Mesenchymal stem cell (in vitro differentiated cells and primary cell): ENCODE measurements around the gene BEAN1.

Experiments used
- DNase-seq: peaks from one replicate; pipeline ENCODE4 v3.0.0-alpha.2; 2013
- H2AFZ ChIP-seq: one replicate; pipeline ENCODE4 v1.6.1; 2013; ENCODE audit warnings: low read depth, mild to moderate bottlenecking, control low read depth, inconsistent platforms, low read length, moderate library complexity
- H2AK5ac ChIP-seq: 2 replicates; pipeline ENCODE4 v1.6.1; 2013; ENCODE audit warnings: low read length, moderate library complexity, mild to moderate bottlenecking, inconsistent platforms; ENCODE audit not compliant: severe bottlenecking
- H2BK120ac ChIP-seq: one replicate; pipeline ENCODE4 v1.6.1; 2013; ENCODE audit warnings: low read depth, mild to moderate bottlenecking, inconsistent platforms, low read length, moderate library complexity
- H2BK12ac ChIP-seq, 2 experiments: one replicate each; pipeline ENCODE4 v1.6.1; 2013; ENCODE audit warnings: inconsistent platforms in 2 of 2, low read length in 2 of 2, mild to moderate bottlenecking in 2 of 2, moderate library complexity in 2 of 2, control low read depth in 1 of 2
- H2BK15ac ChIP-seq: one replicate; pipeline ENCODE4 v1.6.1; 2013; ENCODE audit warnings: mild to moderate bottlenecking, low read depth, inconsistent platforms; ENCODE audit not compliant: poor library complexity, severe bottlenecking
- H2BK5ac ChIP-seq: 2 replicates; pipeline ENCODE4 v1.6.1; 2013; ENCODE audit warnings: low read depth, mild to moderate bottlenecking, low read length, control low read depth, inconsistent platforms; ENCODE audit not compliant: poor library complexity, severe bottlenecking
- H3K14ac ChIP-seq, 2 experiments: one replicate each; pipeline ENCODE4 v1.6.1; 2013; ENCODE audit warnings: inconsistent platforms in 2 of 2, low read length in 2 of 2, control low read depth in 1 of 2, mild to moderate bottlenecking in 1 of 2, moderate library complexity in 1 of 2
- H3K18ac ChIP-seq, 2 experiments: one replicate each; pipeline ENCODE4 v1.6.1; 2013; ENCODE audit warnings: inconsistent platforms in 2 of 2, low read length in 2 of 2, control low read depth in 1 of 2, low read depth in 1 of 2, mild to moderate bottlenecking in 1 of 2
- H3K23ac ChIP-seq, 2 experiments: one replicate each; pipeline ENCODE4 v1.6.1; 2013; ENCODE audit warnings: inconsistent platforms in 2 of 2, low read length in 2 of 2, mild to moderate bottlenecking in 2 of 2, moderate library complexity in 2 of 2, control low read depth in 1 of 2
- H3K27ac ChIP-seq: 2 replicates; pipeline ENCODE4 v1.5.1; 2013; ENCODE audit warnings: mild to moderate bottlenecking, moderate library complexity, low read length, control low read depth, inconsistent platforms; ENCODE audit not compliant: poor library complexity, severe bottlenecking
- H3K27me3 ChIP-seq, 2 experiments: 2 replicates each; pipeline versions ENCODE4 v1.6.1 to v1.7.0; 2013; ENCODE audit warnings: low read length in 2 of 2, mild to moderate bottlenecking in 2 of 2, moderate library complexity in 2 of 2, control low read depth in 1 of 2, inconsistent platforms in 1 of 2; ENCODE audit not compliant: control insufficient read depth in 1 of 2, insufficient read depth in 1 of 2
- H3K36me3 ChIP-seq, 2 experiments: 2 replicates each; pipeline versions ENCODE4 v1.6.1 to v1.7.0; 2013; ENCODE audit warnings: low read length in 2 of 2, control low read depth in 1 of 2, inconsistent platforms in 1 of 2, low read depth in 1 of 2, mild to moderate bottlenecking in 1 of 2; ENCODE audit not compliant: insufficient read depth in 2 of 2, control insufficient read depth in 1 of 2
- H3K4ac ChIP-seq, 2 experiments: one replicate each; pipeline ENCODE4 v1.6.1; 2013; ENCODE audit warnings: inconsistent platforms in 2 of 2, low read length in 2 of 2, mild to moderate bottlenecking in 2 of 2, moderate library complexity in 2 of 2, control low read depth in 1 of 2, low read depth in 1 of 2
- H3K4me1 ChIP-seq: 2 replicates; pipeline ENCODE4 v1.6.1; 2013; ENCODE audit warnings: low read depth, low read length, control low read depth; ENCODE audit not compliant: control insufficient read depth, insufficient read depth
- H3K4me2 ChIP-seq: 2 replicates; pipeline ENCODE4 v1.6.1; 2013; ENCODE audit warnings: low read length, mild to moderate bottlenecking, inconsistent platforms; ENCODE audit not compliant: poor library complexity, severe bottlenecking
- H3K4me3 ChIP-seq, 2 experiments: 2 replicates each; pipeline versions ENCODE4 v1.5.1 to v1.7.0; 2013; ENCODE audit warnings: low read length in 2 of 2, mild to moderate bottlenecking in 2 of 2, control low read depth in 1 of 2, low read depth in 1 of 2; ENCODE audit not compliant: insufficient read depth in 1 of 2
- H3K79me1 ChIP-seq: replicated peaks from 2 replicates; pipeline ENCODE4 v1.6.1; 2013; ENCODE audit warnings: mild to moderate bottlenecking, control low read depth, low read length, inconsistent platforms; ENCODE audit not compliant: poor library complexity, severe bottlenecking
- H3K9ac ChIP-seq: 2 replicates; pipeline ENCODE4 v1.7.0; 2013; ENCODE audit warnings: mild to moderate bottlenecking, low read length, moderate library complexity
- H3K9me3 ChIP-seq: 2 replicates; pipeline ENCODE4 v1.7.0; 2013; ENCODE audit warnings: mild to moderate bottlenecking, low read length; ENCODE audit not compliant: control insufficient read depth
- H4K8ac ChIP-seq: one replicate; pipeline ENCODE4 v1.6.1; 2013; ENCODE audit warnings: inconsistent platforms, mild to moderate bottlenecking, low read length, moderate library complexity
- H4K91ac ChIP-seq: one replicate; pipeline ENCODE4 v1.6.1; 2013; ENCODE audit warnings: mild to moderate bottlenecking, low read length, inconsistent platforms
- WGBS: methylation state at CpG from one replicate; pipeline ENCODE4 v1.1.7; 2013; ENCODE audit warnings: mixed read lengths; 5-methylcytosine and 5-hydroxymethylcytosine counted together

The BEAN1 gene

GRCh38 chr16:66480265-66481080, 53.4 kb downstream of the BEAN1 start:
- H3K27ac ChIP-seq: no peak overlapping the region
- H2AFZ ChIP-seq: no peak overlapping the region
- H3K27me3 ChIP-seq: peaks cover 0 to 9% of the 10 kb centered on the region in 2 experiments
- H2BK120ac ChIP-seq: no peak overlapping the region
- no peak overlapping the region for H4K8ac ChIP-seq
- H2BK15ac ChIP-seq: no peak overlapping the region
- H3K18ac ChIP-seq: no peak overlapping the region
- H2BK5ac ChIP-seq: no peak overlapping the region
- H3K36me3 ChIP-seq: peaks cover 0 to 16% of the 10 kb centered on the region in 2 experiments
- H3K9ac ChIP-seq: no peak overlapping the region
- no peak overlapping the region for H3K14ac ChIP-seq
- H2AK5ac ChIP-seq: peak overlapping the region; percentile 50
- H3K23ac ChIP-seq: no peak overlapping the region
- H3K4ac ChIP-seq: no peak overlapping the region
- no peak overlapping the region for H4K91ac ChIP-seq
- no peak overlapping the region for H2BK12ac ChIP-seq
- no peak overlapping the region for H3K4me2 ChIP-seq
- H3K79me1 ChIP-seq: no peaks in the 10 kb centered on the region
- peaks cover 26% of the 10 kb centered on the region for H3K4me1 ChIP-seq
- H3K4me3 ChIP-seq: no peak overlapping the region
- 93% methylated on average over 25 of the region's 25 CpGs for WGBS
- DNase-seq: no peak
- no peaks in the 10 kb centered on the region for H3K9me3 ChIP-seq

GRCh38 chr16:66481081-66481942, 54.2 kb downstream of the BEAN1 start:
- 90% methylated on average over 22 of the region's 25 CpGs for whole genome bisulfite sequencing
- Histone ChIP-seq H3K9ac (no peak overlapping the region), H3K4me3 (no peak overlapping the region), H3K79me1 (no peaks in the 10 kb centered on the region), H3K4me2 (no peak overlapping the region), H2BK15ac (no peak overlapping the region), H3K4me1 (peaks cover 27% of the 10 kb centered on the region), H2AK5ac (peak overlapping the region; percentile 28), H2BK5ac (no peak overlapping the region), H2BK12ac (no peak overlapping the region), H3K4ac (no peak overlapping the region), H3K18ac (no peak overlapping the region), H4K91ac (no peak overlapping the region), H3K27me3 (peaks cover 0 to 9% of the 10 kb centered on the region in 2 experiments), H3K27ac (no peak overlapping the region), H4K8ac (no peak overlapping the region), H3K23ac (no peak overlapping the region), H3K9me3 (no peaks in the 10 kb centered on the region), H2BK120ac (no peak overlapping the region), H2AFZ (no peak overlapping the region), H3K36me3 (peaks cover 0 to 16% of the 10 kb centered on the region in 2 experiments), H3K14ac (no peak overlapping the region)
- no peak for DNase-seq

- Histone ChIP-seq H3K4me3 (no peak overlapping the region), H3K14ac (no peak overlapping the region), H2BK15ac (no peak overlapping the region), H4K91ac (no peak overlapping the region), H4K8ac (no peak overlapping the region), H3K27ac (no peak overlapping the region), H3K9ac (no peak overlapping the region), H3K36me3 (peaks cover 0 to 16% of the 10 kb centered on the region in 2 experiments), H3K23ac (no peak overlapping the region), H3K4me1 (peaks cover 31% of the 10 kb centered on the region), H2AK5ac (peak overlapping the region; percentile 4), H2BK120ac (no peak overlapping the region), H3K4me2 (no peak overlapping the region), H3K18ac (no peak overlapping the region), H3K79me1 (no peaks in the 10 kb centered on the region), H2BK12ac (no peak overlapping the region), H2BK5ac (no peak overlapping the region), H2AFZ (no peak overlapping the region), H3K27me3 (peaks cover 0 to 8% of the 10 kb centered on the region in 2 experiments), H3K9me3 (no peaks in the 10 kb centered on the region), H3K4ac (no peak overlapping the region)
- 70% methylated on average over 3 of the region's 7 CpGs for WGBS
- no peak for DNase-seq
Observed at GRCh38 chr16:66481943-66482390, 54.9 kb downstream of the BEAN1 start.
